ENCODE measurements around the gene MOGAT1. TPM values are rescaled to one million over a fixed set of nuclear protein-coding genes. Genes with fewer than 3 reads are reported as not detected.
A peak's percentile ranks its signal among the peaks of the same experiment; 100 is the strongest.

MOGAT1 gene
- polyA plus RNA-seq (2013, experiment 1 of 2; ENCODE audit: insufficient read length), result not detected
- not detected for polyA plus RNA-seq (2013, experiment 2 of 2; ENCODE audit: insufficient read length)

- peak; percentile 10 for DNase-seq
Observed at GRCh38 chr2:222671259-222672067, at the start of gene MOGAT1. MOGAT1 (plus strand) TSS chr2:222671658; CDS start chr2:222671786, 128 bp downstream.

- no peak for DNase-seq
Observed at GRCh38 chr2:222621893-222622292, 49.6 kb upstream of the MOGAT1 start.

DNA sequence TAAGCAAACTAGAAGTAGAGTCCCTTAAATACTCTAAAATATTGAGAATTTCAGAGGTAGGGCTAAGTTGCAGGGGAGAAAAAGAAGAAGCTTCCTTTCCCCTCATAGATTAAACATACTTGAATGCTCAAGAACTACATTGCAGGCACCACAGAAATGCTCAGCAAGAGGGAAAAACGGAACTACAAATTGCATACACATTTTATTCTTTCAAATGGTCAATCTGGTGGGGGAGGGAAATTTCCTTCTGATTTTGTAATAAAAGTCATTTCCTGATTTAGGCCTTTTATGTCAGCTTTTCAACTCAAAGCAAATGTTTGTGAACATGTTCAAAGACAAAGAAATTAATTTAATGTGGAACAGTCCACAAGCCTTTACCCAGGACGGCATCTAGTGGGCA lies 48.5 kb upstream of the MOGAT1 start:
- no peak for DNase-seq

DNA sequence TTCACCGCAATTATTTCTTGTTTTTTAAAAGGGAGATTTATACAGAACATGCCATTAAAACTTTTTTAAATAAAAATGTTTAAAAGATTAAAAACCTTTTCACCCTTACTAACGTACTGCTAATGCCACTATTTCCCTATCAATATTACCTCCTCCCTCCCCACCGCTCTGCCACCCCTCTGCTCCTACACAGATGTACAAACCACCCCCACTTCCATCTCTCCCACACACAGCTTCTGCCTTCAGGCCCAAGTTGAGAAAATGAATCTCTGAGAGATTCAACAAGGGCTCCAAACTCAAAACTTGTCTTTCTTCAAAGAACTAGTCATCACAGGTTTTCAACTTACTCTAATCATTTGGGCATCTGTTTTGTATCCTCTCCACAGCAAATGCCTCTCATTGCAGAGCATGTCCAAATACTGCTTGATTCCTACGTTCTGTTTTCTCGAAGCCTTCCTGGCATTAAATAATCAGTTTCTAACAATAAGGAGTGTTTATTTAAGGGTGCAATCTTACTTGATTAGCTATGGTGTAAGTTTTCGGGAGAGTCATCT lies 47.6 kb upstream of the MOGAT1 start:
- DNase-seq, result no peak

GRCh38 chr2:222627764-222628163 lies 43.7 kb upstream of the MOGAT1 start:
- DNase-seq, result peak; percentile 88

GRCh38 chr2:222635295-222635694 lies 36.2 kb upstream of the MOGAT1 start:
- DNase-seq, result no peak

GRCh38 chr2:222637067-222637466 lies 34.4 kb upstream of the MOGAT1 start:
- DNase-seq, result no peak

- DNase-seq, result no peak
Observed at GRCh38 chr2:222641336-222641735, 30.1 kb upstream of the MOGAT1 start.

DNA sequence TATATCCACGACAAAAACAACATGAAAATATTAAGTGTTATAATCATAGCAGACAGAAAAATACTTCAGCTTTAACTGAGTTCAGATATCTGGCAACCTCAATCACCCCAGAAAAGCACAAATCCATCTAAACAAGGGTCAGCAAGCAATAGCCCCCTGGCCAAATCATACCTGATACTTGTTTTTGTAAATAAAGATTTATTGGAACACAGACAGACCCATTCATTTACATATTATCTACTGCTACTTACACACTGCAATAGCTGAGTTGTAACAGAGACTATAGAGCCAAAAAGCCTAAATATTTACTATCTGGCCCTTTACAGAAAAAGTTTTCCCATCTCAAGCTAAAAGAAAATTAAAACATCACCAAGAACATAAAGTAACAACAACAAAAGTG lies 28.3 kb upstream of the MOGAT1 start:
- no peak for DNase-seq

- no peak for DNase-seq
Observed at GRCh38 chr2:222646008-222646407, 25.4 kb upstream of the MOGAT1 start.

GRCh38 chr2:222649801-222650200 lies 21.7 kb upstream of the MOGAT1 start:
- no peak for DNase-seq

DNA sequence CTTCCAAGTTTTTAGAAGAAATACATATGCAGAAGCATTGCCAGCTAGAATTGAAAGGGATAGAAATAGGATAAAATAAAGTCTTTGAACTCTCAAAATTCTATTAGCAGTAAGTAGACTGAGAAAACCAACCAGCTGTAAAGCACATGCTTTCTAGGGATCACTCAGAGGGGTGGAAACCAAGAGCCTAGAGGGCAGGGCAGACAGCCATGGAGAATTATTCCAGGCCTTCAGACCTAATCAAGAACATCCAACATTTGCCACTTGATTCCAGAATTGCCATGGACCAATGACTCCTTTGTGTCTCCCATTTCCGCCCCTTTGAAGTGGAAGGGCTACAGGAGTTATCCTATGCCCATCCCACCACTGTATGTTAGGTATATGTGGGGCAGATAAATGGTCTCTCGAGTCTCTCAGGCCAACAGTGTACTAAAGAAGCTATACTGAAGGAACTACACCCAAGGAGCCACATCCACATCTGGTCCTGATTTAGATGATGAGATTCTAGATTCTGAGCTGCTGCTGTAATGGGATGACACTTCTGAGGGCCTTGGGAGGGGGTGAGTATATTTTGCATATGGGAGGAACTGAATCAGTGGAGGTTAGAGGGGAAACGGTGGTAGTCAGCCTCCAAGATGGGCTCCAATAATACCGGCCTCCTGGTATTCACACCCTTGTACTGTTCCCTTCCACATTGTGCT lies 19.6 kb upstream of the MOGAT1 start:
- peak; percentile 78 for DNase-seq

DNA sequence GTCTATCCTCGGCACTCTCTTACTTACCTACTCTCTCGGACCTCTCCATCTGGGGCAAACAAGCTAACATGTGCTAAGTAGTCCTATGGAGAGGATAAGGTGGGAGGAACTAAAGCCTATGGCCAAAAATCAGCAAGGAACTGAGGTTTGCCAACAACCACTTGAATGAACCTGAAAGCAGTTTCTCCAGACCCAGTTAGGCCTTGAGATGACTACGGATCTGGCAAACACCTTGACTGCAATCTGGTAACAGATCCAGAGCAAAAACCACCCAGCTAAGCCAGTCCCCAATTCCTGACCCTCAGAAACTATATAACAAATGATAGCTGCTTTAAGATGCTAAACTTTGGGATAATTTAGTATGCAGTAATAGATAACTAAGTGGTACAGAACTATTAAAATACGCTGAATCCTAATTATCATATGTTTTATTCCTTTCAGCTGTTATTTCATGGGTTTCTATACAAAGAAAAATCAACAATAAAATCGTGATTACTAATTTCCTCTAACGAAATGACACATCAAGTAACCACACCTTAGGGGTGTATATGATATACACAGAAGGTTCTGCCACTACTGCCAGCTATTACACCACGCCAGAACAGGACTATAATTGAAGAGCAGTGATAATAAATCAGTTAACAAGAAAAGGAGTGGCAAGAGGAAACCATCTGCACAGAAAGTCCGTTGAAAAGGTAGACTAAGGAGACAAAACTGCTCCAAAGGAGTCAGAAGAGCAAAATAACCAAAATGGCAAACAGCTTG lies 18.8 kb upstream of the MOGAT1 start:
- no peak for DNase-seq

DNA sequence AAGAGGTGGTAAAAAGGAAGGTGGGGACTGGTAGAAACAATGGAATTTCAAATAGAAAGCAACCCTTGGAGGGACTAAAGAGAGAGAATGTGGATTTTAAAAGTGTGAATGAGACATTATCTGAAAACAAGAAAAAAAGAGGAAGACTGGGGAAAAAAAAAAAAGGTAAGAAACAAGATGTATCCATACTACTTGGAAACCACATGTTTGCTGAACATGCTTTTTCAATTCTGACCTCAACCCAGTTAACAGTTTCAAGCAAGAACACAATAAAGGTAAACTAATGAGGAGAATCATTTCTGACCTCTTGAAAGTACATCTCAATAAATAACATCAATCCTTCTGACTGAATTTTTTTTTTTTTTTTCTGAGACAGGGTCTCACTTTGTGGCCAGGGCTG lies 18.2 kb upstream of the MOGAT1 start:
- DNase-seq, result no peak

GRCh38 chr2:222655787-222656525 lies 15.5 kb upstream of the MOGAT1 start, which contains the start of gene FARSB:
FARSB (minus strand) TSS chr2:222656092; CDS start chr2:222656073, 19 bp downstream.
- DNase-seq, result peak; percentile 96

DNA sequence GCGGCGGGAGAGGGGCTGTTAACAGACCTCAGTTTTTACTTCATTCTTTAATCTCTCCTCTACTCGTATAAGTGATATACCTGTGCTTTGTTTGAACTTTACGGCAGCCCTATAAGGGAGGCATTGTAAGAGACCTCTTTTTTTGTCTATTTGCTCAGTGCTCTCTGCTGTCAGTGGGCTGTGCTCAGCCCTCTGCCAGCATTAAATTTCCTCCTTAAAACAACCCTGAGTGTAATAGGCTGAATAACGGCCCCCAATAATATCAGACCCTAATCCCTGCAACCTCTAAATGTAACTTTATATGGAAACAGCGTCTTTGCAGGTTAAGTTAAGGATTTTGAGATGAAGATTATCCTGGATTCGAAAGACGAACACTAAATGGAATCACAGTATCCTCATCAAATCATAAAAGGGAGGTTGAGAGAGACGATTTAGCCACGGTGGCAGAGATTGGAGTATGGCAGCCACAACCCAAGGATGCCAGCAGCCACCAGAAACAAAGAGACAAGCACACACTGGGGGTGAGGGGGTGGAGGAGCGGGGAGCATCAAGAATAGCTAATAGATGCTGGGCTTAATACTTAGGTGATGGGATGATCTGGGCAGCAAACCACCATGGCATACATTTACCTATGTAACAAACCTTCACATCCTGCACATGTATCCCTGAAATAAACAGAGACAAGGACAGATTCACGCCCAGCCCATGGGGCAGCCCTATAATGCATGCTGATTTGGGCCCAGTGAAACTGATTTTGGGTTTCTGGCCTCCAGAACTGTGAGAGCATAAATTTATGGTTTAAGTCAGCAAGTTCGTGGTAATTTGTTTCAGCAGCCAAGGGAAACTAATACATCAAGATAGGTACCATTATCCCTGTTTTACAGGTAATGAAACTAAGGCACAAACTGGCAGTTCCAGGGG lies 14.7 kb upstream of the MOGAT1 start:
- peak; percentile 7 for DNase-seq

DNA sequence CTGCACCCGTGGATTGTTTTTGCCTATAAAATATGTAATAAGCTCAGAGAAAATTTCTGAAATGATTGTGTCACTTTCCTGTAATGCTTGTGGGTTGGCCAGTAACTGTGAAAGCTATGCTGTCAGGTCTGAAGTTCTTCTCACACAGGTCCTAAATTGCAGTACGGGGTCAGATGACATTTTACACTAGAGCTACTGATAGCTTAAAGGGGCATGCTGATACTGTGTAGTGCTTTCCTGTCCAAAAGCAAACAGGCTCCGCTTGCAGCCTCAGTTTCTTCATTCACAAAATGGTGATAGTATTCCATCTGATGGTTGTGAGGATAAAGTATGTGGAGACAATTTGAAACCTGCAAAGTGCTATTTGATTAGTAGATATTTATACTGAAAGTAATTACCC lies 8.0 kb upstream of the MOGAT1 start:
- DNase-seq, result no peak

DNA sequence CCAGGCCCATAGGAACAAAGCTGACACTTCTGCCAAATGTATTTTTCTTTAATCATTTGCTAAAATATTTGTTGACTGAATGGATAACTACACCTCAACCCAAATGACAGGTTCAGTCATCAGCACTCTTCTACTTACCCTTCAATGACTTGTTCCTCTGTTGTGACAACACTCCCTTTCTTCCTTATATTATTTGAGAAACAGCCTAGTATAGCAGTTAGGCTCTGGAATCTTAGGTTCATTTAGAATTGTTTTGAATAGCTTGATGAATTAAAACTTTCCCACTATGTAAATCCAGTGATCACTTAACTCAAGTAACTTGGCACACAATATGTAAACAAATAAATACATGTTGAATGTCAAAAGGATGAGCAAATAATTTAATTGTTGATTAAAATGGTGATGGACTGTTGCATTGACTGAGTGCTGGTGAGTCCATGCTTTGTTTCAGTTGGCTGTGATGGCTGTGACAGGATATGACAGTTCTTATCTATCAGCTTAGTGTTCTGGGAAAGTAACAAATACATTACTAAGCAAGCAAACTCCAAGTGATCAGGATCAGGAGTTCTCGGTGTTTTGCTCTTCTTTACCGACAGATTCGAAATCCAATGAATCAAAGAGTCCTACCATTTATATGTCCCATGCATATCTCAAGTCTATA lies 2.8 kb upstream of the MOGAT1 start:
- DNase-seq, result no peak

DNA sequence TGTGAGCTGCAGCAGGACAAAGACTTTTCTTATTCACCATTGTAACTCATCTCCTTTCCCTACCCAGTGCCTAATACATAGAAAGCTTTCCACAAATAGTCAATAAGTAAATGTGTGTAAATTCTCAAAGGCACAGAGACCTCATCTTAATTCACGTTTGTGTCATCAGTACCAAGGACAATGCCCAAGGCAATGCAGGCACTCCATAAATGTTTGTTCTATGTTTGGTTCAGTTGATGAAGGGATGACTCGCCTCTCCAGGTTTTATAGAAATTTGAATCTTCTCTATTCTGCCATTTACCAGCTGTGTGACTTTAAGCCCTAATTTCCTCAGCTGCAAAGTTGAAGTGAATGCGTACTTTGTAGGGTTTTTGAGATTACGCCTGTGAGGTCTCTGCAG lies 2.1 kb upstream of the MOGAT1 start:
- DNase-seq, result no peak

All from fibroblast of skin of scalp (primary cell).